G401.6 (cell line): ENCODE measurements around the gene INO80D.
"Not testable (repeated sequence)": the region's sequence is repeated elsewhere in the genome, so short reads cannot be mapped to it uniquely, and the experiment has no call there.

Experiments
- FAIRE-seq: peaks from 2 replicates; lab custom pipeline; 2012; peaks lifted over from hg19 to GRCh38; lab: Jason Lieb, UNC

INO80D gene

GRCh38 chr2:205977699-205978098 lies 108.3 kb downstream of the INO80D start:
- not testable (repeated sequence) for FAIRE-seq

DNA sequence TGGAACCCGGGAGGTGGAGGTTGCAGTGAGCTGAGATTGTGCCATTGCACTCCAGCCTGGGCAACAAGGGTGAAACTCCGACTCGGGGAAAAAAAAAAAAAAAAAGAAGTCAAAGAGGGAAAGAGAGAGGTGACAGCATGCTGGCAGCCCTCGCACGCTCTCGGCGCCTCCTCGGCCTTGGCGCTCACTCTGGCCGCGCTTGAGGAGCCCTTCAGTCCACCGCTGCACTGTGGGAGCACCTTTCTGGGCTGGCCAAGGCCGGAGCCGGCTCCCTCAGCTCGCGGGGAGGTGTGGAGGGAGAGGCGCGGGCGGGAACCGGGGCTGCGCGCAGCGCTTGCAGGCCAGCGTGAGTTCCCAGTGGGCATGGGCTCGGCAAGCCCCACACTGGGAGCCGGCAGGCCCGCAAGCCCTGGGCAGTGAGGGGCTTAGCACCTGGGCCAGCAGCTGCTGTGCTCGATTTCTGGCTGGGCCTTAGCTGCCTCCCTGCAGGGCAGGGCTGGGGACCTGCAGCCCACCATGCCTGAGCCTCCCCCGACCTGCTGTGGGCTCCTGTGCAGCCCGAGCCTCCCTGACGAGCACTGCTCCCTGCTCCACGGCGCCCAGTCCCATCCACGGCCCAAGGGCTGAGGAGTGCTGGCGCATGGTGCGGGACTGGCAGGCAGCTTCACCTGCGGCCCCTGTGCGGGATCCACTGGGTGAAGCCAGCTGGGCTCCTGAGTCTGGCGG lies 108.9 kb downstream of the INO80D start:
- FAIRE-seq, result not testable (repeated sequence)

DNA sequence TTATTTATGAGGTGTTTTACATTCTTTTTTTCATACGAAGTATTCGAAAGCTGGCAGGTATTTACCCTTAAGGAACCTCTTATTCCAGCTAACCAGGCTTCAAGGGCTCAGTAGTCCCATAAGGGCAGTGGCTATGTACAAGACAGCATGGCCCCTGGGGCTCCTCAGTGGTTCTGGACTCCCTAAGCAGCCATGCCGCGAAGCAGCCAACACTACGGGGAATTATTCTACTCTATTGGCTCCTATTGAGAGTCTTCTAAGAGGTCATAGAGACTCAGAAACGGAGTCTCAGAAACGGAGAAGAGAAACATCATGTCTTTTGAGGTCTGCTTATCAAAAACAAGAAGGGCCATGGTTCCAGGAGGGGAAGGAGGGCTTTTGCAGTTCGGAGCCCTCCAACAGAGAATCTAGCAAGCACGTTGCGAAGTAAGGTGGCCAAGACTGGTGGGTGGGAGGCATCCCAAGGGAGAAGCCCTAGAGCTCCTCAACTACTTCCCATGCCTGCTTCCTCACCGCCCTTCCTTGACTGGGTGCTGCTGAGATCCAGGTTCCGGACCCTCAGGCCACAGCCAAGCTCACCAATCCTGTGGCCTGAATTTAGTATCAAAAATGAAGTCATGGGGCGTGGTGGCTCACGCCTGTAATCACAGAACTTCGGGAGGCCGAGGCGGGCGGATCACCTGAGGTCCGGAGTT lies 109.7 kb downstream of the INO80D start:
- FAIRE-seq, result no peak

- no peak for FAIRE-seq
These were observed 110.7 kb downstream of the INO80D start for GRCh38 chr2:205975082-205975949.

- FAIRE-seq, result no peak
These were observed 113.9 kb downstream of the INO80D start for GRCh38 chr2:205972113-205972512.

GRCh38 chr2:205970348-205970747 lies 115.6 kb downstream of the INO80D start:
- no peak for FAIRE-seq

DNA sequence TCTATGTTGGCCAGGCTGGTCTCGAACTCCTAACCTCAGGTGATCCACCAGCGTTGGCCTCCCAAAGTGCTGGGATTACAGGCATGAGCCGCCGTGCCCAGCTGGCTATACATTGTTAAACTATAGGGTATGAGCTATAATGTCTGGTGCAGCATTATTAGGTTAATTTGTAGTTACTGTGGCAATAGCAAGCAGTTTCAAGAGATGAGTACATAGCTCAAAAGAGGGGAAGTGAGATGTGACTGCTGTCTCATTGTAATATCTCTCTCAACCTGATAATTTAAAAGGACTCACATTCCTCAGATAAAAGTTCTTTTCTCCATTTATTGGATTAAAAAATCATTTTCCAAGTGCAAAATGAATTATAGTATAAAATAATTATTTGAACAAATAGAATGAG lies 116.4 kb downstream of the INO80D start:
- FAIRE-seq, result no peak

GRCh38 chr2:205967391-205968075 lies 118.4 kb downstream of the INO80D start:
- FAIRE-seq, result no peak

DNA sequence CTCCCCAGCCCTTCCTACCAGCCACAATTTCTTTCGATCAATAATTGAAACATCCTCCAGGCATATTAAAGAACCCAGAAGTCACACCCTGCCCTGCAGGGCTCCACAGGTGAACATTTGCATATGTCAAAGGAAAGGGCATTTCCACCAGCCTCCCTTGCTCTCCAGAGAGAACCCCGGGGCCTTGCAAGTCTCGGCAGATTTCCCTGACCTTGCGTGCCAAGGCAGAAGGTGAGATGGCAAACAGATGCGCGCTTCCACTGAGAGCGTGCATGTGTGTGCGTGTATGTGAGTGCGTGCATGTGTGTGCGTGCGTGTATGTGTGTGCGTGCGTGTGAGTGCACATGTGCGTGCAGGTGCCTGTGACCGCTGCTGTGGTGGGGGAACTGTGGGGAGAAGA lies 120.3 kb downstream of the INO80D start:
- no peak for FAIRE-seq

- no peak for FAIRE-seq
These were observed 121.7 kb downstream of the INO80D start for GRCh38 chr2:205964111-205964761.

DNA sequence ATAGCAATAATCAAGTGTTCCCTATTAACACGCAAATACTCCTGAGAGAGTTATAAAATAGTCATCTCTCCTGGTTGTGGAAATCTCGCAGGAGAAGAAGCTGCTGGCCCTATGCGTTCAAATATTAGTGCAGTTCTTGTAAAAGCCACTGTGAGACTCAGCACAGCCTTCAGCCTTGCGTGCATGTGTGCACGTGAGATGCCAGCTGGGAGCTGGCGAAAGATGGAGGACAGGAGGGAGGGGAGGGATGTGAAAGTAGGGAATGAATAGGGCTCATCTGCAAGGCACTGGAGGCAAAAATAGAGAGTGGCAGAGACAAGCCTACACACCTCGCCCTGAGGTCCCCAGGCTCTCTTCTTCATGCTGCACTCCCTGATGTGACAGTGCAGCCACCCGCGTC lies 126.5 kb downstream of the INO80D start:
- no peak for FAIRE-seq

GRCh38 chr2:205957452-205958154 lies 128.4 kb downstream of the INO80D start:
- no peak for FAIRE-seq

DNA sequence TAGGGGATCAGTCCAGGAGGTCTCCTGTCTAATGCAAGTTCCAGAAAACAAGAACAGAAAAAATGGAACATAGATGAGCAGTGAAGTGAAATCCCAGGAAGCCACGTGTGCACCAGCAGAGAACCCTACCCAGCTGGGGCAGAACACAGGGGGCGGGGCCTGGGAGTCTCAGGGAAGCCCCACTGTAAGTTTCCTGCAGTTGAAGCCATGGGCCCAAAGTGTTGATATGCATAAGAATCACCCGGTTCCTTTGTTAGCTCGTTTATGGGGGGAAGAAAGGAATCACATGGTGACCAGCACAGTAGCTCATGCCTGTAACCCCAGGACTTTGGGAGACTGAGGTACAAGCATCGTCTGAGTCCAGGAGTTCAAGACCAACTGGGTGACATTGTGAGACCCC lies 131.3 kb downstream of the INO80D start:
- FAIRE-seq, result no peak

- FAIRE-seq, result no peak
These were observed 133.7 kb downstream of the INO80D start for GRCh38 chr2:205952282-205952681.

- no peak for FAIRE-seq
These were observed 137.1 kb downstream of the INO80D start for GRCh38 chr2:205948883-205949282.

DNA sequence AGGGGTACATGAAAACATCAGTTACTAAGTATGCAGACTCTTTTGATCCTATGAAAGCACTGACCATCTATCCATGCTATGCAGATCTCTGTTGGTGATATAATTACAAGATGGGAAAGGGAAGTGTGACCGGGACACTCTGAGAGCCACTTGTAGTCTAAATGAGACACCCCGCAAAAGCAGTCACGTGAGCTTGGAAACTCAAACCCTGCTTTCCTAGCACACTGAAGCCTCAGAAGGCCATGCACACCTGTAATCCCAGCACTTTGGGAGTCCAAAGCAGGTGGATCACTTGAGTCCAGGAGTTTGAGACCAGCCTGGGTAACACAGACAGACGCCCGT lies 137.5 kb downstream of the INO80D start:
- FAIRE-seq, result no peak

- peak; percentile 72 for FAIRE-seq
These were observed 138.1 kb downstream of the INO80D start for GRCh38 chr2:205947621-205948495.

GRCh38 chr2:205946226-205946625 lies 139.7 kb downstream of the INO80D start:
- no peak for FAIRE-seq
